ENCODE data around the gene MAMLD1.

The MAMLD1 gene

GRCh38 chrX:150375243-150375770 is 12.2 kb downstream of the MAMLD1 start:
- H3K79me2 ChIP-seq (ENCODE audit: insufficient read depth, low read length) = no peaks in the 10 kb centered on the region
- no peaks in the 10 kb centered on the region for H4K20me1 ChIP-seq (ENCODE audit: insufficient read depth, low read length)
- no peaks in the 10 kb centered on the region for H3K9me3 ChIP-seq (ENCODE audit: low read length)
- no peaks in the 10 kb centered on the region for H3K4me1 ChIP-seq (ENCODE audit: insufficient read depth, low read length, severe bottlenecking)
- no peaks in the 10 kb centered on the region for H3K36me3 ChIP-seq (ENCODE audit: insufficient read depth, low read length)
- H3K27me3 ChIP-seq (ENCODE audit: insufficient read depth, low read length) = no peaks in the 10 kb centered on the region
- H3K4me3 ChIP-seq (ENCODE audit: low read depth, low read length, poor library complexity, severe bottlenecking) = no peak overlapping the region
- H3K9ac ChIP-seq (ENCODE audit: low read length) = no peak overlapping the region
- no peaks in the 10 kb centered on the region for H3K9me2 ChIP-seq (ENCODE audit: low read depth, low read length)
- no peak overlapping the region for H3K27ac ChIP-seq (ENCODE audit: low read depth, low read length, poor library complexity, severe bottlenecking)
- no peaks in the 10 kb centered on the region for H3F3A ChIP-seq (ENCODE audit: insufficient read depth, low read length)
- H2AFZ ChIP-seq (ENCODE audit: low read length) = no peak overlapping the region
- H3K4me2 ChIP-seq (ENCODE audit: low read length) = no peak overlapping the region
- no peak for TF ChIP-seq EZH2 (IDR thresholded peaks at IDR 0.05; ENCODE audit: borderline replicate concordance, low read length)
- TF ChIP-seq CTCF (IDR thresholded peaks at IDR 0.05; ENCODE audit: low read length) = no peak

- Histone ChIP-seq H4K20me1 (ENCODE audit: insufficient read depth, low read length) (no peaks in the 10 kb centered on the region), H3K9me3 (ENCODE audit: low read length) (no peaks in the 10 kb centered on the region), H3K9ac (ENCODE audit: low read length) (no peak overlapping the region), H3K4me1 (ENCODE audit: insufficient read depth, low read length, severe bottlenecking) (no peaks in the 10 kb centered on the region), H2AFZ (ENCODE audit: low read length) (no peak overlapping the region), H3K79me2 (ENCODE audit: insufficient read depth, low read length) (no peaks in the 10 kb centered on the region), H3K27ac (ENCODE audit: low read depth, low read length, poor library complexity, severe bottlenecking) (no peak overlapping the region), H3K4me2 (ENCODE audit: low read length) (no peak overlapping the region), H3K36me3 (ENCODE audit: insufficient read depth, low read length) (no peaks in the 10 kb centered on the region), H3K4me3 (ENCODE audit: low read depth, low read length, poor library complexity, severe bottlenecking) (no peak overlapping the region), H3K27me3 (ENCODE audit: insufficient read depth, low read length) (no peaks in the 10 kb centered on the region), H3K9me2 (ENCODE audit: low read depth, low read length) (no peaks in the 10 kb centered on the region), H3F3A (ENCODE audit: insufficient read depth, low read length) (no peaks in the 10 kb centered on the region)
- TF ChIP-seq EZH2 (IDR thresholded peaks at IDR 0.05; ENCODE audit: borderline replicate concordance, low read length) = no peak
- no peak for TF ChIP-seq CTCF (IDR thresholded peaks at IDR 0.05; ENCODE audit: low read length)
Observed at GRCh38 chrX:150377005-150377404, 13.9 kb downstream of the MAMLD1 start.

- Histone ChIP-seq H3F3A (ENCODE audit: insufficient read depth, low read length) (no peaks in the 10 kb centered on the region), H3K27me3 (ENCODE audit: insufficient read depth, low read length) (no peaks in the 10 kb centered on the region), H3K79me2 (ENCODE audit: insufficient read depth, low read length) (no peaks in the 10 kb centered on the region), H3K36me3 (ENCODE audit: insufficient read depth, low read length) (no peaks in the 10 kb centered on the region), H4K20me1 (ENCODE audit: insufficient read depth, low read length) (no peaks in the 10 kb centered on the region), H3K9me3 (ENCODE audit: low read length) (no peaks in the 10 kb centered on the region), H3K4me1 (ENCODE audit: insufficient read depth, low read length, severe bottlenecking) (no peaks in the 10 kb centered on the region), H3K9ac (ENCODE audit: low read length) (no peak overlapping the region), H3K27ac (ENCODE audit: low read depth, low read length, poor library complexity, severe bottlenecking) (no peak overlapping the region), H2AFZ (ENCODE audit: low read length) (no peak overlapping the region), H3K9me2 (ENCODE audit: low read depth, low read length) (no peaks in the 10 kb centered on the region), H3K4me3 (ENCODE audit: low read depth, low read length, poor library complexity, severe bottlenecking) (no peak overlapping the region), H3K4me2 (ENCODE audit: low read length) (no peak overlapping the region)
- TF ChIP-seq CTCF (IDR thresholded peaks at IDR 0.05; ENCODE audit: low read length) (no peak), EZH2 (IDR thresholded peaks at IDR 0.05; ENCODE audit: borderline replicate concordance, low read length) (no peak)
Observed at GRCh38 chrX:150405006-150405405, 41.9 kb downstream of the MAMLD1 start.

All from OCI-LY1 (cell line).